HG03354 (cell line): Measurements from ENCODE around the gene NATD1.
"Not testable (repeated sequence)": the region's sequence is repeated elsewhere in the genome, so short reads cannot be mapped to it uniquely, and the experiment has no call there.

Experiments
- ATAC-seq: cut with Tn5 transposase; IDR thresholded peaks from one replicate; pipeline ENCODE4 v1.9.1; 2021; ENCODE audit warnings: mild to moderate bottlenecking; ENCODE audit not compliant: unreplicated experiment, poor library complexity, severe bottlenecking

Gene NATD1

DNA sequence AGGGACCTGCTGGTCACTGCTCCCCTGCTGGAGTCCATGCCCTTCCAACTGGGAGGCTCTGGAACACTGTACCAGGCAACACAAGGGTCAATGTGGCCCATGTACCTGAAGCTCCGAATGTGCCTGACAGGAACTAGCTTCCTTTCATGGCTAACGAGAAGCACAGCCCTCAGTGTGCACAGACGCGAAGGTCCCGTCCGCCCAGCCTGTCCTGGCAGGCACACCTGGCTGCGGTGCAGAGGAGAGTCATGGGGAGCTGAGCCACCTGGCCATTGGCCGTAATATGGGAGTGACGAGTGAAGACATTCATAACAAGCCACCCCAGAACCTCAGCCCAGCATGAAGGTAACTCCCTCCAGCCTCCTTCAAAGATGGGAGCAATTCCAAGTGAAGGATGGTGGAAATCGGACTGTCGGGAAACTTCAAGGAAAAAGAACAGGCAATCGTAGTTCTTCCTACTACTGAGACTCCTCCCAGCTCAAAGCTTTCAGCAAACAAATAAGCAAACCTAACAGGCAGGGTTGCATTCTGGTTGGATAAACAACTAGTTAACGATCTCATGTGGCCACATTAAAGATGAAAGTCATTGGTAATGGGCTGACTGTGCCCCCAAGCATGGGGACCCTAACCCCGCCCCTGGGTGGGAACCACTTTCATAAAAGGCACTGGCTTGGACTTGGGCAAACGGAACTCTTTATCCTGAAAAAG, 52.5 kb downstream of the NATD1 start:
- ATAC-seq: no peak

DNA sequence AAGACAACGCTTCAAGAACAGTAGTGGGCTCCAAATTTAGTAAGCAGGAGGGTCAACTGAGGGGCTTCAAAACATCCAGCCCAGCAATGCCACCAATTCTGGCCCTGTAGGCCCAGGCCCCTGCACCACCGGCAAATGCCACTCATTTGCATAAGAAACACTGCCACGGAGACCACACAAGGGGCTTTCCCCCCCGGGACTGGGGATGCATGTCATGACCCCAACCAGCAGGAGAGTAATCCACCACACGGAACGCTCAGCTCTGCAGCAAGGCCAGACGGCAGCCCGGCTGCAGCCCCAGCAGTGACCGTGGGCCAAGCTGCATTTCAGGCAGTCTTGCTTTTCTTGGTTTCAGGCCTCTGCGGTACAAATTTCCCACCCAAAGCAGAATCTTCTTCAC, 53.4 kb downstream of the NATD1 start:
- no peak for ATAC-seq

DNA sequence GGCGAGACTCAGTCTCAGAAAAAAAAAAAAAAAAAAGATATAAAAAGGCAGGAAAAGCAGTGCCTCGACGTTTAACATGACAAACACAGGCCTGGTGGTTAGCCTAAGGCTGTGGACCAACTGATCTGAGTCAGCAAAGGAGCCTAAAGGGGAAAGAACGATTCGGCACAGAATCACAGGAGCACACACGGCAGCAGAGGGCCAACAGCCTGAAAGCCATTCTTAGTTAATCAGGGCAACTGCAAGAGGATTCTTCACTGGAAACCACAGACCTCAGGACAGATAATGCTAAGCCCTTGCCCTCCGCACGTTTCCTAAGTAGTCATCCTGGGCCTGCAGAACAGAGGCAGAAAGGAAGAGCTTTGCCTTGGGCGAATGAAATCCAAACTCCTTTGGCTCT, 53.9 kb downstream of the NATD1 start:
- ATAC-seq: no peak

DNA sequence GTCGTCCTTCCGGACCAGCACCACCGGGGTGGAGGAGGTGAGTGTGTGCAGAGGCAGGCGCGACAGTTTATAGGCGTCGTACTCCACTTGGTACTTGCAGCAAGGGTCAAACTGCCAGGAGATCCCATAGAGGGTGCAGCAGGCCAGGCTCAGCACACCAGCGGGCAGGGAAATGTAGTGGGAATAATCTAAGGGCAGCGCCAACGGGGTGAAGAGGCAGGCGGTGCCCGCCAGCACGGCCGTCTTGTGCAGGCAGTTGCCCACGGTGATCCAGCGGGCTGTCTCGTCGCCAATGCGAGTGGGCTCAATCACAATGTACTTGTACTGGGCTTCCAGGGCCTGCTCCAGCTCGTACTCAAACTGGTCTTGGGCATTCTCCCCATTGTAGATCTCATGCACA, 54.8 kb downstream of the NATD1 start:
- no peak for ATAC-seq

DNA sequence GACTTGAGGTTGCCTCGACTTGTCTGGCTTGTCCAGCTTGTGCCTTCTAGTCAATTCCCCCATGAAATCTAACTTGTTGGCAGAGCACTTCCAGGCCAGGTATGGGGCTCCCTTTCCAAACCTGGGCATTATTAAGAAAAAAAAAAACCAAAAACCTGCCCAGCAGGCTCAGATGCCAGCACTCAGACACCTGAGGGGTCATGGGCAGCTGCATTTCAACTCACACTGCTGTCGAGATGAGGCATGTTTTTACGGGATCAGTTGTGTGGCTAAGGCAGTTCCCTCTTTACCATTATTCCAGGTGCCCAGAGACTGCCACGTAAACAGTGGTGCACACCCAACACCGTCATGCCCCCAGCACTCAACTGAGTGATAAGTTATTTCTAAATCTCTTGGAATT, 57.1 kb downstream of the NATD1 start:
- no peak for ATAC-seq

DNA sequence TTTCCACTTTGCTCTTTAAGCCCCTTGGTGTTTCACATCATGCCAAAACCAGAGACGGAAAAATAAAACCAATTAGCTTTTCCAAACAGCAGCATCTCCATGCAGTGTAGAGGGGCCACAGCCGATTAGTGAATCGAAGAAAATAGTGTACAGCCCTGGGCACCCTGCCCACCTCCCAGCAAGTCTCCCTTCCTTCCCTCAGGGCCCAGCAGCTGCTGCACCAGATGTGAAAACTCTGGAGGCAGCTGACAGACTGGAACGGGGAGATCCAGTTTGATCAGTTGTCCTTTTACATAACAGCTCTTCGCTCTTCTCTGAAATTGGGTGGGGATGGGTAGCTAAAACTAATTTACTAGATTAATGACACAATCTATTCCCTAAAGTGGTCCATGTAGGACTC, 58.5 kb downstream of the NATD1 start:
- no peak for ATAC-seq

DNA sequence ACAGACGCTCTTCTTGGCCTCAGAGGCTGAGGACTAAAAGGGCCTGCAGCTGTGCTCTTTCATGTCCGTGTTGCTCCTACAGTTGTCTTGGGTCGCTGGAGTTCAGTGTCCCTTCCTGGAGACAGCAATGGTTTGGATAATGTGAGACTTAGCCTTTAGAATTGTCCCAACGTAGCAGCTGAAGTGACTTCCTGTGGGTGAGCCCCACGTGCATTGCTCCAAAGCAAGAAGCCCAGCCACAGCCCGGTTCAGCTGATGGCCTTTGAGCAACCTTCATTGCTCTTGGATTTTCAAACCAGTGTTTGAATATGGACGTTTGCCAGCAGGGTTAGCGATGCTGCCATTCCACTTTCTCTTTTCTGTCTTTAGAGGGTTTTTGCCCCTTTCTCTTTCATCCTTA, 59.0 kb downstream of the NATD1 start:
- no peak for ATAC-seq

DNA sequence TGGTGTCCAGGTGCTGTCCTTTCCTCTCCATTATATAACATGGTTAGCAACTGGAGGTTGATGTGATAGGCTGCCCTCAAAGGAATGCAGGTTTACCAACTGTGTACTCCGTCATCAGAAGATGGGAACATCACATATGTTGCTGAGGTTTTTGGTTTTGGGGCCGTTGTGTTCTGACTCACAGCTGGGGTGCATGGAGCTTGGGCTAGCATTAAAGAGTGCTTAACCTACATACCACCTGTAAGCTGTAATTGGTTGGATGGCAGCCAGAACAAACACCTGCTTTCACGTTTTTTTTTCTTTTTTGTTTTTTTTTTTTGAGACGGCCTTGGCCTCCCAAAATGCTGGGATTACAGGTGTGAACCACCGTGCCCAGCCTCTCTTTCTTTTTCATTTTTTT, 60.2 kb downstream of the NATD1 start:
- ATAC-seq: no peak

DNA sequence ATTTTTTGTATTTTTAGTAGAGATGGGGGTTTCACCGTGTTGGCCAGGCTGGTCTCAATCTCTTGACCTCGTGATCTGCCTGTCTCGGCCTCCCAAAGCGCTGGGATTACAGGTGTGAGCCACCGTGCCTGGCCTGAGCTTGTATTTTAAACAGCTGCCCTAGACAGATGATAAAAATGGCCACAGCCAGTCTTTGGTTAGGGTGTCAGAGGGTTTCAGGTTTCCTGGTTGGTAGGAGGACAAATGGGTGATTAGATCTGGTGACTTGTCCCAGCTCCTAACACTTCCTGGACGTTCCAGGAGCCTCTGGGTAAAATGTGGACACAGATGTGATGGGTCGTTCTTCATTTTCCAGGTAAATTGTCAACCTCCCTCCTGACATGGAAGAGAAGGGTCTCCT, 60.8 kb downstream of the NATD1 start:
- ATAC-seq: not testable (repeated sequence)

DNA sequence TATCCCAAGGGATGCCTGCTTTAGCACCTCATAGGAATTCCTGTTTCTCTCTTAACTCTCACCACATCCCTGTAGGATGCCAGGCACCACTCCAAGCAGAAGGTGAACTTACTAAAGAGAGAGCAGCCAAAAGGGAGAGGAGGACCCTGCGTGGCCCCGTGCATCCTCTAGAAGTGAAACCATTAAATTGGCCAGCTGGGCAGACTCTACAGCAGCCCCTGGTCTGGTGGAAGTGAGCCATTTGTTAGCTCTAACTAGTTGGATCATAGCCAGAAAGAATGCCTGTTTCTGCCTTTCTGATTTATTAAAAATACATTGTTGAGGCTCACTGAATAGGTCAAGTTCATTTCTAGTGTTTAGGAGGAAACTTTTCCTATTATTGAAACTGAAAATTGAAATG, 61.5 kb downstream of the NATD1 start:
- ATAC-seq: no peak

DNA sequence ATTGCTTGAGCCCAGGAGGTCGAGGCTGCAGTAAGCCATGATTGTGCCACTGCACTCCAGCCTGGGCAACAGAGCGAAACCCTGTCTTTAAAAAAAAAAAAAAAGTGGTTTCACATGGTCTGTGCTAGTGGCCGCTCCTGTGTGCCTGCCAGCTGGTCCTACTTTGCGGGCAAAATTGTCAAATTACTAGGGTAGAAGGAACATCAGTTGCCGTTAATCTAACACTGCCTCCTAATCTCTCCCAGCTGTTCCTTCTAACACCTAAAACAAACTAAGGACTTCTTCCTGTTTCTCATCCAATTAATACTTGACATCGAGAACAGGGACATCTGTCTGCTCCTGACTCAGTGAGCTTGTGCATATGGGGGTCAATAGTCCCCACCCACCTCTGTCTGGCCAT, 63.1 kb downstream of the NATD1 start:
- ATAC-seq: no peak

DNA sequence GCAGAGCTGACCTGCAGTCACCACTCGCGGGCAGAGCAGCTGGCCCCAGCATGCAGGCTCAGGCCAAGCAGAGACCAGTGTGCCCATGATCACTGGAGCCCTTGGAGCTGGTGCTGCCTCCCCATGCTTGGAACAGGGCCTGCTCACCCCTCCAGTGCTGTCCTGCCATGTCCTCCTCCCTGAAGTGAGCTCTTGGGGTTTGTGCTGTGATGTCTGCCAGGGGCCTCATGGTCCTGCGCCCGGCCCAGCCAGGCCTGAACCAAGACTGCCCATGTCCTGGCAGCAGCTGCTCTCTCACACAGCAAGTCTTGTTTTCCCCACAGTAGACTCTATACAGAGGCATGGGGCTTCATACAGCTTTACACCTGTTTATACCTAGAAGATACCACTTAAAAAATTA, 63.8 kb downstream of the NATD1 start:
- no peak for ATAC-seq
